Endodermal cell (in vitro differentiated cells): ENCODE measurements around the gene RAE1. TPM values are rescaled to one million over a fixed set of nuclear protein-coding genes. Genes with fewer than 3 reads are reported as not detected.
A peak's percentile ranks its signal among the peaks of the same experiment; 100 is the strongest.

ENCODE experiments used
- DNase-seq: peaks from one replicate; pipeline ENCODE4 v3.0.0-alpha.2; 2017
- H3K27ac ChIP-seq: 2 replicates; pipeline ENCODE4 v1.5.1; 2013; ENCODE audit warnings: mild to moderate bottlenecking, low read depth, low read length, moderate library complexity
- H3K27me3 ChIP-seq: 2 replicates; pipeline ENCODE4 v1.6.1; 2013; ENCODE audit warnings: mild to moderate bottlenecking, low read length, moderate library complexity; ENCODE audit not compliant: insufficient read depth, control insufficient read depth, poor library complexity, severe bottlenecking
- H3K36me3 ChIP-seq: 2 replicates; pipeline ENCODE4 v1.7.0; 2013; ENCODE audit warnings: mild to moderate bottlenecking, low read length, moderate library complexity; ENCODE audit not compliant: control insufficient read depth, insufficient read depth
- H3K4me1 ChIP-seq: one replicate; pipeline ENCODE4 v1.7.0; 2013; ENCODE audit warnings: low read length; ENCODE audit not compliant: control insufficient read depth, insufficient read depth
- H3K4me3 ChIP-seq: 2 replicates; pipeline ENCODE4 v1.5.1; 2013; ENCODE audit warnings: mild to moderate bottlenecking, low read length, moderate library complexity
- H3K9ac ChIP-seq: 2 replicates; pipeline ENCODE4 v1.6.1; 2013; ENCODE audit warnings: mild to moderate bottlenecking, low read length, moderate library complexity; ENCODE audit not compliant: poor library complexity, severe bottlenecking; ENCODE audit errors: extremely low read depth
- H3K9me3 ChIP-seq: 2 replicates; pipeline ENCODE4 v1.6.1; 2013; ENCODE audit warnings: mild to moderate bottlenecking, low read length, moderate library complexity; ENCODE audit not compliant: control insufficient read depth
- H3K27ac Mint-ChIP-seq: 2 replicates; pipeline ENCODE4 v1.8.0; 2020; ENCODE audit warnings: mixed read lengths
- H3K27me3 Mint-ChIP-seq: 2 replicates; pipeline ENCODE4 v1.8.0; 2021; ENCODE audit warnings: mild to moderate bottlenecking, mixed read lengths; ENCODE audit not compliant: insufficient read depth
- H3K36me3 Mint-ChIP-seq: 2 replicates; pipeline ENCODE4 v1.8.0; 2020; ENCODE audit warnings: low read depth, mixed read lengths
- H3K4me1 Mint-ChIP-seq: 2 replicates; pipeline ENCODE4 v1.8.0; 2020; ENCODE audit warnings: mixed read lengths
- H3K4me3 Mint-ChIP-seq: 2 replicates; pipeline ENCODE4 v1.8.0; 2020; ENCODE audit warnings: mild to moderate bottlenecking, moderate library complexity, mixed read lengths
- H3K9me3 Mint-ChIP-seq: 2 replicates; pipeline ENCODE4 v1.8.0; 2020; ENCODE audit warnings: mild to moderate bottlenecking, mixed read lengths
- WGBS, 2 experiments: methylation state at CpG; one replicate each; pipeline versions ENCODE4 v1.1.5 to v1.1.7; 2013; ENCODE audit warnings: missing lambda C conversion rate in 2 of 2, mixed read lengths in 1 of 2; ENCODE audit not compliant: insufficient coverage in 1 of 2, insufficient read length in 1 of 2; 5-methylcytosine and 5-hydroxymethylcytosine counted together
- total RNA-seq, 2 donors: library from RNA; stranded (reverse); fragmentation: NEBNext Ultra II Directional in 1 of 2; extraction: Animal tissue kit (Norgen Biotek cat#: 25700) in 1 of 2; gene quantifications; 2 replicates in 1 of 2; 3 replicates in 1 of 2; pipeline ENCODE4 v1.2.1, GENCODE V29; 2021
- TF ChIP-seq, protein P1 (sequence below): fragments of 200-600 bp; sonication (generic); conservative IDR thresholded peaks from 2 replicates; pipeline ENCODE4 v1.5.0; 2021; ENCODE audit warnings: antibody characterized with exemption, mild to moderate bottlenecking

RAE1 gene
- total RNA-seq, 2 donors from 2014 or later, result 41.2 to 43.8 TPM

DNA sequence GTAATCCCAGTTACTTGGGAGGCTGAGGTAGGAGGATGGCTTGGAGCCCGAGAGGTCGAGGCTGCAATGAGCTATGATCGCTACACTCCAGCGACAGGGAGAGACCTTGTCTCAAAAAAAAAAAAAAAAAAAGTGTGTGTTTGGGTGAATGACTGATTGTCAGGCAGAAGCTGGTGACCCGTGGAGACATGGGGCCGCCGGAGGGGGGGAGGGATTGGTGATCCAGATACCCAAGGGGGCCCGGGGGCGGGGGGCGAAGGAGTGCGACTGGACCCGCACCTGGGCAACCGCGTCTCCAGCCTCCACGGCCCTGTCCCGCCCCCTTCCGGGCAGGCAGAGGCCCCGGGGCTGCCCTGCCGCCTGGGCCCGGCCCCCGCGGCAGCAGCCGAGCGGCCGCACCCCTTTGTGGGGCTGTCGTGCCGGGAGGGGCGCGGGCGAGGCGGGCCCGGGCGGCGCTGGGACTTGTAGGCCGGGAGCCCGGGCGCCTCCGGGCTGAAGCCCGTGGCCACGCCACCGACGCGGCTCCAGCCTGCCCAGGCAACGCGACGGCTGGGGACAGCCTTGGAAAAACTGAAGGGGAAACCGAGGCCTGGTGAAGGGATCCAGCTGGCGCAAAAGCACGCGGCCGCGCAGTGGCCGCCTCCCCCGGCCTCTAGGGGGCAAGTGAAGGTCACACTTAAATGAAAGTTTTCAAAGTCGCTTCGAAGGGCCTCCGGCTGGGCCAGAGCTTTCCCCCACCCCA lies 38.1 kb downstream of the RAE1 start:
- peaks cover 4% of the 10 kb centered on the region for H3K36me3 ChIP-seq
- H3K27ac ChIP-seq, result no peak overlapping the region
- DNase-seq, result peak; percentile 82
- H3K9ac ChIP-seq, result no peak overlapping the region
- H3K27me3 ChIP-seq, result peaks cover 16% of the 10 kb centered on the region
- peaks cover 21% of the 10 kb centered on the region for H3K36me3 Mint-ChIP-seq
- H3K4me3 ChIP-seq, result no peak overlapping the region
- H3K4me1 ChIP-seq, result peaks cover 7% of the 10 kb centered on the region
- H3K9me3 Mint-ChIP-seq, result no peaks in the 10 kb centered on the region
- TF ChIP-seq, protein P1, sequence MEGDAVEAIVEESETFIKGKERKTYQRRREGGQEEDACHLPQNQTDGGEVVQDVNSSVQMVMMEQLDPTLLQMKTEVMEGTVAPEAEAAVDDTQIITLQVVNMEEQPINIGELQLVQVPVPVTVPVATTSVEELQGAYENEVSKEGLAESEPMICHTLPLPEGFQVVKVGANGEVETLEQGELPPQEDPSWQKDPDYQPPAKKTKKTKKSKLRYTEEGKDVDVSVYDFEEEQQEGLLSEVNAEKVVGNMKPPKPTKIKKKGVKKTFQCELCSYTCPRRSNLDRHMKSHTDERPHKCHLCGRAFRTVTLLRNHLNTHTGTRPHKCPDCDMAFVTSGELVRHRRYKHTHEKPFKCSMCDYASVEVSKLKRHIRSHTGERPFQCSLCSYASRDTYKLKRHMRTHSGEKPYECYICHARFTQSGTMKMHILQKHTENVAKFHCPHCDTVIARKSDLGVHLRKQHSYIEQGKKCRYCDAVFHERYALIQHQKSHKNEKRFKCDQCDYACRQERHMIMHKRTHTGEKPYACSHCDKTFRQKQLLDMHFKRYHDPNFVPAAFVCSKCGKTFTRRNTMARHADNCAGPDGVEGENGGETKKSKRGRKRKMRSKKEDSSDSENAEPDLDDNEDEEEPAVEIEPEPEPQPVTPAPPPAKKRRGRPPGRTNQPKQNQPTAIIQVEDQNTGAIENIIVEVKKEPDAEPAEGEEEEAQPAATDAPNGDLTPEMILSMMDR, result peak; percentile 59
- H3K4me1 Mint-ChIP-seq, result peaks cover 12% of the 10 kb centered on the region
- peaks cover 14% of the 10 kb centered on the region for H3K27me3 Mint-ChIP-seq
- WGBS, 2 experiments, result 16 to 18% methylated on average over 32 to 57 of the region's 57 CpGs
- H3K27ac Mint-ChIP-seq, result no peak overlapping the region
- peak overlapping the region; percentile 75 for H3K4me3 Mint-ChIP-seq
- no peaks in the 10 kb centered on the region for H3K9me3 ChIP-seq

DNA sequence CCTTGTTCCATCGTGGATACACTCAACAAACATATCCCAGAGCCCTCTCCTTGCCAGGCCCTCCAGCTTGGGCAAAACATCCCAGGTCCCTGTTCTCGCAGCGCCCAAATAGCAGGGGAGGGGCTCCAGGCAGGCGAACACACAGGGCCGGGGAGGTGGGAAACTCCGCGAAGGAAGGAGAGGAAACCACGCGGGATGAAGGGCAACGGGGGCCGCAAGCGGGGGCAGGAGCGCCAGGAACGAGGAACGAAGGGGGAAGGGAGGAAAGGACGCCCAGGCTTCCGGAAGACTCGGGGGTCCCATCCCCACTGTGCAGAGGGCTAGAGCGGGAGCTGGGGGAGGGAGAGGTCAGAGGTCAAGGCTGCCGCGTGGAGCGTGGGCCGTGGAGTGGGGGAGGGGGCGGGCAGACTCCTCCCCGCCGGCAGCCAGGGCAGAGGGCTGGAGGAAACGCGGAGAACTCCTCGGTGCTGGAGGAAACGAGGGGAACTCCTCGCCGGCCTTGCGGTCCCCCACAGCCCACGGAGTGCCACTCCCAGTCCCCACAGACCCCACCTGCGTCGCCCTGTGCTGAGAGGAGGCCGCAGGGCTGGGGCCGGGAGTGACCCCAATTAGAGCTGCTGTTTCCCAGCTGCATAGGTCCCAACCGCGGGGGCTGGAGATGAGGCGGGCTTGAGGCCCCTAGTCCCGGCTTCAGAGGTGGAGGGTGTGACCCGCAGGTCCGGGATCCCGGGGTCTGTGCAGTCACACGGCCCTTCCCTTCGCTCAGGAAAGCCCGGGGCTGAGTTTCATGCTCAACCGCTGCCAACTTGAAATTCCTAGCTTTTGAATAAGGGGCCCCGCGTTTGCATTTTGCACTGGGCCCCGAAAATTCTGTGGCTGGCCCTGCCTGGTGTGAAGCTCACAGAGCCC lies 38.9 kb downstream of the RAE1 start:
- Mint-ChIP-seq H3K36me3 (peaks cover 21% of the 10 kb centered on the region), H3K4me1 (peaks cover 12% of the 10 kb centered on the region), H3K9me3 (no peaks in the 10 kb centered on the region), H3K4me3 (peak overlapping the region; percentile 75), H3K27ac (peak overlapping the region; percentile 66), H3K27me3 (peaks cover 14% of the 10 kb centered on the region)
- 38 to 42% methylated on average over 25 to 52 of the region's 52 CpGs for WGBS, 2 experiments
- TF ChIP-seq, protein P1, result no peak
- Histone ChIP-seq H3K4me3 (no peak overlapping the region), H3K9ac (no peak overlapping the region), H3K4me1 (peaks cover 7% of the 10 kb centered on the region), H3K9me3 (no peaks in the 10 kb centered on the region), H3K27ac (no peak overlapping the region), H3K27me3 (peaks cover 16% of the 10 kb centered on the region), H3K36me3 (peaks cover 2% of the 10 kb centered on the region)
- peak; percentile 75 for DNase-seq

DNA sequence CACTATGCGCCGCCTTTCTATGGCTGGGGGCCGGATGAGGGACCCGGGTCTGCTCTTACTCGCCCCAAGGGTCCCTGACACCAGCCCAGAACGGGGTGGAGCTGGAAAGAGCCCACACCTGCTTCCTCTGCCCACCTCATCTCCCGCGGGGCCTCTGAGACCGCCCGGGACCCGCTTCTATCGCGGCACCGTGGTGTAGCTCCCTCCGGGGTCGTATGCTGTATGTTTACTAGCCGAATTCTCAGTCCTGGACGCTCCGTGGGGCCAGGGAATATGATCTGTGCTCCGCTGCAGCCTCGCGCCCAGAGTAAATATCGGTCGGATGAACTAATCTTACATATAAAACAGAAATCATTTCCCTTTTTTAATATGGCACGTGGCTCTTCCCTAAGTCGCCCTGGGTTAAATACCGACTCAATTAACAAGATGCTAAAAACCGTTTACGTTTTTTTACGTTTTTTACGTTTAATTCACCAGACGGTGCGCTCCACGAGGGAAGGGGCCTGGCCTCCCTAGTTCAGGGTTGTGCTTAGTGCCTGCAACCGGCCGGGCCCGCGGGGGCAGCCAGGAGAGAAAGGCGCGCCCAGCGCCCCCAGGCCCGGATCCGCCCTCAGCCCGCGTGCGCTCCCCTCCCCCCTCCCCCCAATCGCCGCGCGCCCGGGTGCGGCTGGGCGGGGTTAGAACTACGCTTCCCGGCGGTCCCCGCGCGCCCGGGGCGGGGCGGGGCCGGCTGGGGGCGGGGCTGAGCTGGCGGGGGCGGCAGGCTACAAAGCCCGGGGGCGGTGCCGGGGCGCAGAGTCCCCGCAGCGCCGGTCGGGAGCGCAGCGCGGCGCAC lies 39.8 kb downstream of the RAE1 start, which contains the start of gene RBM38:
TSS of gene RBM38 (plus strand) at position 793 of the 835 bp plus-strand sequence. CDS start 186 bp downstream, outside the sequence.
- Histone ChIP-seq H3K27ac (no peak within 1 kb of the TSS), H3K9ac (peak within 1 kb of the TSS; percentile 34), H3K27me3 (peaks cover 16% of the 10 kb centered on the region), H3K9me3 (no peaks in the 10 kb centered on the region), H3K4me3 (peak within 1 kb of the TSS; percentile 80), H3K4me1 (peaks cover 7% of the 10 kb centered on the region), H3K36me3 (peaks cover 4% of the 10 kb centered on the region)
- Mint-ChIP-seq H3K27ac (peak within 1 kb of the TSS; percentile 66), H3K27me3 (peaks cover 14% of the 10 kb centered on the region), H3K4me1 (peaks cover 16% of the 10 kb centered on the region), H3K36me3 (peaks cover 22% of the 10 kb centered on the region), H3K9me3 (no peaks in the 10 kb centered on the region), H3K4me3 (peak within 1 kb of the TSS; percentile 75)
- WGBS, 2 experiments, result 15 to 28% methylated on average over 39 to 75 of the region's 78 CpGs
- DNase-seq, result peak; percentile 92
- TF ChIP-seq, protein P1, result no peak
